ENCODE results near the gene CSMD2. TPM values are rescaled to one million over a fixed set of nuclear protein-coding genes. Genes with fewer than 3 reads are reported as not detected.

CSMD2 gene
- polyA plus RNA-seq, 4 donors: under 0.01 to 0.54 (median 0.09) TPM

- H3K27ac ChIP-seq (ENCODE audit: low read depth in 1 of 3, low read length in 2 of 3): no peak overlapping the region
- no peaks in the 10 kb centered on the region for H3K4me1 ChIP-seq (ENCODE audit: control insufficient read depth in 3 of 3, insufficient read depth in 2 of 3, low read depth in 1 of 3, low read length in 2 of 3)
- WGBS, 3 donors: 56 to 67% (median 67%) methylated on average over 5 of the region's 5 CpGs
- no peak for FAIRE-seq
- H3K27me3 ChIP-seq (ENCODE audit: control insufficient read depth in 3 of 3, insufficient read depth in 3 of 3, low read length in 3 of 3): peaks cover 0 to 4% (median 4%) of the 10 kb centered on the region in 3 donors
- DNase-seq: peak; percentile 7 to 35
- no peak overlapping the region for H3K4me3 ChIP-seq (ENCODE audit: low read depth in 1 of 3, low read length in 3 of 3)
- H3K36me3 ChIP-seq (ENCODE audit: control insufficient read depth in 3 of 3, insufficient read depth in 2 of 3, low read depth in 1 of 3, low read length in 3 of 3): no peaks in the 10 kb centered on the region
- no peaks in the 10 kb centered on the region for H3K9me3 ChIP-seq (ENCODE audit: control insufficient read depth in 2 of 2, insufficient read depth in 1 of 2, low read depth in 1 of 2, low read length in 1 of 2)
Observed at GRCh38 chr1:33641104-33641830, 523.8 kb downstream of the CSMD2 start.

- DNase-seq (no peak), FAIRE-seq (no peak)
- Histone ChIP-seq H3K9me3 (ENCODE audit: control insufficient read depth in 2 of 2, insufficient read depth in 1 of 2, low read depth in 1 of 2, low read length in 1 of 2) (no peaks in the 10 kb centered on the region), H3K4me1 (ENCODE audit: control insufficient read depth in 3 of 3, insufficient read depth in 2 of 3, low read depth in 1 of 3, low read length in 2 of 3) (no peaks in the 10 kb centered on the region), H3K4me3 (ENCODE audit: low read depth in 1 of 3, low read length in 3 of 3) (no peak overlapping the region), H3K27ac (ENCODE audit: low read depth in 1 of 3, low read length in 2 of 3) (no peak overlapping the region), H3K27me3 (ENCODE audit: control insufficient read depth in 3 of 3, insufficient read depth in 3 of 3, low read length in 3 of 3) (peaks cover 0 to 7% (median 4%) of the 10 kb centered on the region in 3 donors), H3K36me3 (ENCODE audit: control insufficient read depth in 3 of 3, insufficient read depth in 2 of 3, low read depth in 1 of 3, low read length in 3 of 3) (no peaks in the 10 kb centered on the region)
- WGBS, 3 donors: 34 to 45% (median 36%) methylated on average over 3 of the region's 3 CpGs
Observed at GRCh38 chr1:33640114-33640660, 524.8 kb downstream of the CSMD2 start.

- Histone ChIP-seq H3K27ac (ENCODE audit: low read depth in 1 of 3, low read length in 2 of 3) (no peak overlapping the region), H3K4me3 (ENCODE audit: low read depth in 1 of 3, low read length in 3 of 3) (no peak overlapping the region), H3K36me3 (ENCODE audit: control insufficient read depth in 3 of 3, insufficient read depth in 2 of 3, low read depth in 1 of 3, low read length in 3 of 3) (no peaks in the 10 kb centered on the region), H3K4me1 (ENCODE audit: control insufficient read depth in 3 of 3, insufficient read depth in 2 of 3, low read depth in 1 of 3, low read length in 2 of 3) (no peaks in the 10 kb centered on the region), H3K27me3 (ENCODE audit: control insufficient read depth in 3 of 3, insufficient read depth in 3 of 3, low read length in 3 of 3) (peaks cover 0 to 12% (median 0%) of the 10 kb centered on the region in 3 donors), H3K9me3 (ENCODE audit: control insufficient read depth in 2 of 2, insufficient read depth in 1 of 2, low read depth in 1 of 2, low read length in 1 of 2) (no peaks in the 10 kb centered on the region)
- WGBS, 3 donors: 78 to 87% (median 81%) methylated on average over 7 of the region's 7 CpGs
- FAIRE-seq: no peak
- DNase-seq: no peak
Observed at GRCh38 chr1:33637846-33638440, 527.1 kb downstream of the CSMD2 start.

- H3K4me1 ChIP-seq (ENCODE audit: control insufficient read depth in 3 of 3, insufficient read depth in 2 of 3, low read depth in 1 of 3, low read length in 2 of 3): no peaks in the 10 kb centered on the region
- no peaks in the 10 kb centered on the region for H3K9me3 ChIP-seq (ENCODE audit: control insufficient read depth in 2 of 2, insufficient read depth in 1 of 2, low read depth in 1 of 2, low read length in 1 of 2)
- WGBS, 3 donors: 86 to 91% (median 89%) methylated on average over 14 of the region's 14 CpGs
- no peak overlapping the region for H3K27ac ChIP-seq (ENCODE audit: low read depth in 1 of 3, low read length in 2 of 3)
- H3K36me3 ChIP-seq (ENCODE audit: control insufficient read depth in 3 of 3, insufficient read depth in 2 of 3, low read depth in 1 of 3, low read length in 3 of 3): no peaks in the 10 kb centered on the region
- FAIRE-seq (no peak), DNase-seq (no peak)
- H3K4me3 ChIP-seq (ENCODE audit: low read depth in 1 of 3, low read length in 3 of 3): no peak overlapping the region
- H3K27me3 ChIP-seq (ENCODE audit: control insufficient read depth in 3 of 3, insufficient read depth in 3 of 3, low read length in 3 of 3): peaks cover 0 to 12% (median 0%) of the 10 kb centered on the region in 3 donors
Observed at GRCh38 chr1:33636209-33636608, 528.8 kb downstream of the CSMD2 start.

GRCh38 chr1:33635336-33636012 is 529.6 kb downstream of the CSMD2 start:
- no peaks in the 10 kb centered on the region for H3K36me3 ChIP-seq (ENCODE audit: control insufficient read depth in 3 of 3, insufficient read depth in 2 of 3, low read depth in 1 of 3, low read length in 3 of 3)
- no peak for DNase-seq
- peaks cover 0 to 12% (median 0%) of the 10 kb centered on the region in 3 donors for H3K27me3 ChIP-seq (ENCODE audit: control insufficient read depth in 3 of 3, insufficient read depth in 3 of 3, low read length in 3 of 3)
- no peaks in the 10 kb centered on the region for H3K9me3 ChIP-seq (ENCODE audit: control insufficient read depth in 2 of 2, insufficient read depth in 1 of 2, low read depth in 1 of 2, low read length in 1 of 2)
- H3K4me3 ChIP-seq (ENCODE audit: low read depth in 1 of 3, low read length in 3 of 3): no peak overlapping the region
- WGBS, 3 donors: 51 to 66% (median 54%) methylated on average over 7 of the region's 7 CpGs
- no peak for FAIRE-seq
- no peak overlapping the region for H3K27ac ChIP-seq (ENCODE audit: low read depth in 1 of 3, low read length in 2 of 3)
- no peaks in the 10 kb centered on the region for H3K4me1 ChIP-seq (ENCODE audit: control insufficient read depth in 3 of 3, insufficient read depth in 2 of 3, low read depth in 1 of 3, low read length in 2 of 3)

GRCh38 chr1:33634806-33635205 is 530.2 kb downstream of the CSMD2 start:
- Histone ChIP-seq H3K36me3 (ENCODE audit: control insufficient read depth in 3 of 3, insufficient read depth in 2 of 3, low read depth in 1 of 3, low read length in 3 of 3) (no peaks in the 10 kb centered on the region), H3K27me3 (ENCODE audit: control insufficient read depth in 3 of 3, insufficient read depth in 3 of 3, low read length in 3 of 3) (peaks cover 0 to 12% (median 0%) of the 10 kb centered on the region in 3 donors), H3K4me1 (ENCODE audit: control insufficient read depth in 3 of 3, insufficient read depth in 2 of 3, low read depth in 1 of 3, low read length in 2 of 3) (no peaks in the 10 kb centered on the region), H3K27ac (ENCODE audit: low read depth in 1 of 3, low read length in 2 of 3) (no peak overlapping the region), H3K9me3 (ENCODE audit: control insufficient read depth in 2 of 2, insufficient read depth in 1 of 2, low read depth in 1 of 2, low read length in 1 of 2) (no peaks in the 10 kb centered on the region), H3K4me3 (ENCODE audit: low read depth in 1 of 3, low read length in 3 of 3) (no peak overlapping the region)
- WGBS, 3 donors: 9 to 20% (median 12%) methylated on average over 9 of the region's 9 CpGs
- FAIRE-seq: no peak
- peak; percentile 53 to 62 for DNase-seq

- Histone ChIP-seq H3K4me1 (ENCODE audit: control insufficient read depth in 3 of 3, insufficient read depth in 2 of 3, low read depth in 1 of 3, low read length in 2 of 3) (no peaks in the 10 kb centered on the region), H3K4me3 (ENCODE audit: low read depth in 1 of 3, low read length in 3 of 3) (no peak overlapping the region), H3K27ac (ENCODE audit: low read depth in 1 of 3, low read length in 2 of 3) (no peak overlapping the region), H3K36me3 (ENCODE audit: control insufficient read depth in 3 of 3, insufficient read depth in 2 of 3, low read depth in 1 of 3, low read length in 3 of 3) (no peaks in the 10 kb centered on the region), H3K27me3 (ENCODE audit: control insufficient read depth in 3 of 3, insufficient read depth in 3 of 3, low read length in 3 of 3) (peaks cover 0 to 12% (median 0%) of the 10 kb centered on the region in 3 donors), H3K9me3 (ENCODE audit: control insufficient read depth in 2 of 2, insufficient read depth in 1 of 2, low read depth in 1 of 2, low read length in 1 of 2) (no peaks in the 10 kb centered on the region)
- FAIRE-seq (no peak), DNase-seq (no peak)
- WGBS, 3 donors: 86 to 90% (median 87%) methylated on average over 5 of the region's 5 CpGs
Observed at GRCh38 chr1:33634143-33634542, 530.9 kb downstream of the CSMD2 start.

- 33 to 36% (median 35%) methylated on average over 25 to 29 of the region's 29 CpGs for WGBS, 3 donors
Observed at GRCh38 chr1:33633019-33633801, 531.8 kb downstream of the CSMD2 start.

More at GRCh38 chr1:33633019-33633801, 531.8 kb downstream of the CSMD2 start:
- Histone ChIP-seq H3K9me3 (ENCODE audit: control insufficient read depth in 2 of 2, insufficient read depth in 1 of 2, low read depth in 1 of 2, low read length in 1 of 2) (no peaks in the 10 kb centered on the region), H3K4me3 (ENCODE audit: low read depth in 1 of 3, low read length in 3 of 3) (no peak overlapping the region), H3K27me3 (ENCODE audit: control insufficient read depth in 3 of 3, insufficient read depth in 3 of 3, low read length in 3 of 3) (peaks cover 0 to 12% (median 0%) of the 10 kb centered on the region in 3 donors), H3K4me1 (ENCODE audit: control insufficient read depth in 3 of 3, insufficient read depth in 2 of 3, low read depth in 1 of 3, low read length in 2 of 3) (no peaks in the 10 kb centered on the region), H3K27ac (ENCODE audit: low read depth in 1 of 3, low read length in 2 of 3) (no peak overlapping the region), H3K36me3 (ENCODE audit: control insufficient read depth in 3 of 3, insufficient read depth in 2 of 3, low read depth in 1 of 3, low read length in 3 of 3) (no peaks in the 10 kb centered on the region)
- FAIRE-seq: no peak
- DNase-seq: peak; percentile 86 to 90
